Transverse colon (tissue), 3 donors: ENCODE measurements around the gene TESK2.

Experiments used
- CTCF ChIP-seq, 5 experiments: fragments of 200-600 bp in 3 of 5; fragments of 450-650 bp in 2 of 5; sonication (generic) in 3 of 5; IDR thresholded peaks; 1 replicate in 2 of 5; 2 replicates in 3 of 5; pipeline ENCODE4 v1.5.1; 2016 to 2017; ENCODE audit warnings: antibody characterized with exemption in 5 of 5, inconsistent platforms in 3 of 5, mild to moderate bottlenecking in 2 of 5, moderate library complexity in 1 of 5
- EP300 ChIP-seq: sonication (generic); formaldehyde crosslinking; IDR thresholded peaks from one replicate; pipeline ENCODE4 v1.6.1; 2017; ENCODE audit warnings: antibody characterized with exemption, low read depth
- POLR2A ChIP-seq: fragments of 450-650 bp; IDR thresholded peaks from one replicate; pipeline ENCODE4 v1.6.1; 2016; ENCODE audit warnings: antibody characterized with exemption, mild to moderate bottlenecking, moderate library complexity

- TF ChIP-seq CTCF (IDR thresholded peaks at IDR 0.05) = no peak
- no peak for TF ChIP-seq POLR2A
- TF ChIP-seq EP300 = no peak
These were observed 66.9 kb downstream of the TESK2 start for GRCh38 chr1:45423906-45424678.
